ENCODE results near the gene CCDC197.

The CCDC197 gene

GRCh38 chr14:93953739-93954515 lies 43.2 kb upstream of the CCDC197 start:
- no peak for TF ChIP-seq CTCF (IDR thresholded peaks at IDR 0.05)
- no peak overlapping the region for H3K4me3 ChIP-seq
- no peak overlapping the region for H3K27ac ChIP-seq
- DNase-seq (ENCODE audit: low spot score): no peak

- H3K4me3 ChIP-seq: no peak overlapping the region
- TF ChIP-seq CTCF (IDR thresholded peaks at IDR 0.05): no peak
- no peak for DNase-seq (ENCODE audit: low spot score)
- H3K27ac ChIP-seq: no peak overlapping the region
These were observed 42.6 kb upstream of the CCDC197 start for GRCh38 chr14:93954516-93954830.

GRCh38 chr14:93954900-93955849 lies 41.9 kb upstream of the CCDC197 start:
- peak overlapping the region in 1 of 2 donors; percentile 7 for H3K27ac ChIP-seq
- DNase-seq (ENCODE audit: low spot score): no peak
- TF ChIP-seq CTCF (IDR thresholded peaks at IDR 0.05): no peak
- peak overlapping the region; percentile 21 for H3K4me3 ChIP-seq

DNA sequence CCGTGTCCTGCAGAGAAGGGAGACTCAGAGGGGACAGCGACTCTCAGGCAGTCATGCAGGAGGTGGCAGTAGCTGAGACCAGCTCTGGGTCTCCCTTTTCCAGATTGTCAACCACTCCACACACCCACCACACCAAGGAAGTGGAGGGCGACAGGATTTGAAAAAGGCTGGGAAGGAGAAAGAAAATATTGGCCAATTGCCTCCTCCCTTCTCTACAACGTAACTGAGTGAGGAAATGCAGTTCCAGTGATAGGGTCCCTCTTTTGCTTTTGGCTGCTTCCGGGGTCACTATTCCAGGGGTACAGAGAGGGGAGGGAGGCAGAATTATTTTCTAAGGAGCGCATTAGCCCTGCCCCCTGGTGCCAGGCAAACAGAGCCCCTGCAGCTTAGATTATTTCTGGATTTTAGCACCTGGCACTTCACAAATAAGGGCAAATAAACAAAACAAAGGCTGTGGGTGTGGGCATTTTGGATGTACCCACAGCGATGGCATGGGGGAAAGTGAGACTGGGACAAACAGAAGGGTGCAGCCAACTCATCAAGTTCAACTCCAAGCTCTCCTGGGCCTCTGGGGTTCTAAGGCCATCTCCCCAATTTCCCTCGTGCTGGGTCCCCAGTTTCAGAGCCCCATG lies 41.1 kb upstream of the CCDC197 start:
- TF ChIP-seq CTCF (IDR thresholded peaks at IDR 0.05): no peak

GRCh38 chr14:93956514-93957332 lies 40.4 kb upstream of the CCDC197 start:
- DNase-seq (ENCODE audit: low spot score): no peak
- no peak overlapping the region for H3K4me3 ChIP-seq

More for the DNA sequence above, 41.1 kb upstream of the CCDC197 start:
- Histone ChIP-seq H3K4me3 (no peak overlapping the region), H3K27ac (peak overlapping the region in 1 of 2 donors; percentile 60)
- DNase-seq (ENCODE audit: low spot score): no peak

More at GRCh38 chr14:93956514-93957332, 40.4 kb upstream of the CCDC197 start:
- H3K27ac ChIP-seq: peak overlapping the region in 1 of 2 donors; percentile 60
- TF ChIP-seq CTCF (IDR thresholded peaks at IDR 0.05): no peak
